Erythroblast (primary cell): Measurements from ENCODE around the gene EVC2.

ENCODE experiments used
- GATA1 ChIP-seq: IDR thresholded peaks from 2 replicates; pipeline ENCODE4 v1.6.1; 2011; ENCODE audit warnings: low read depth, mild to moderate bottlenecking, control low read depth, low read length, moderate library complexity
- POLR2A ChIP-seq: IDR thresholded peaks from 2 replicates; pipeline ENCODE4 v1.6.1; 2011; ENCODE audit warnings: mild to moderate bottlenecking, low read length

- no peak for TF ChIP-seq POLR2A
- TF ChIP-seq GATA1, result no peak
Observed at GRCh38 chr4:5708449-5709206, at the start of gene EVC2.
